Common myeloid progenitor, CD34-positive (primary cell): Measurements from ENCODE around the gene EFCAB8.
A peak's percentile ranks its signal among the peaks of the same experiment; 100 is the strongest.

Experiments used
- CTCF ChIA-PET: fragments of 350-600 bp; sonication (Branson Sonifier 250); formaldehyde crosslinking; loops from one replicate; lab custom pipeline; 2021; ENCODE audit warnings: antibody characterized with exemption; lab: Charles Lee
- POLR2A ChIA-PET: fragments of 350-600 bp; sonication (Branson Sonifier 250); formaldehyde crosslinking; loops from one replicate; lab custom pipeline; 2021; ENCODE audit warnings: antibody characterized with exemption; lab: Charles Lee
- DNase-seq, 3 donors: peaks; one replicate each; pipeline versions ENCODE4 v3.0.0 to v3.0.0-alpha.2; 2013
- H3K27ac ChIP-seq, 2 experiments: 1 replicate in 1 of 2; 2 replicates in 1 of 2; pipeline ENCODE4 v1.7.0; 2013; ENCODE audit warnings: inconsistent platforms in 2 of 2, low read length in 2 of 2, mild to moderate bottlenecking in 2 of 2, low read depth in 1 of 2, moderate library complexity in 1 of 2; ENCODE audit not compliant: severe bottlenecking in 2 of 2, insufficient read depth in 1 of 2, poor library complexity in 1 of 2
- H3K27me3 ChIP-seq, 5 experiments: replicated peaks in 2 of 5; 1 replicate in 3 of 5; 2 replicates in 2 of 5; pipeline versions ENCODE4 v1.6.1 to v1.7.0; 2013; ENCODE audit warnings: low read length in 4 of 5, mild to moderate bottlenecking in 2 of 5, moderate library complexity in 2 of 5, inconsistent platforms in 1 of 5; ENCODE audit not compliant: insufficient read depth in 5 of 5, control insufficient read depth in 4 of 5
- H3K36me3 ChIP-seq, 4 experiments: 1 replicate in 2 of 4; 2 replicates in 2 of 4; pipeline versions ENCODE4 v1.6.1 to v1.7.0; 2013; ENCODE audit warnings: low read length in 3 of 4, control low read depth in 1 of 4, mild to moderate bottlenecking in 1 of 4; ENCODE audit not compliant: control insufficient read depth in 4 of 4, insufficient read depth in 4 of 4
- H3K4me1 ChIP-seq, 4 experiments: 1 replicate in 3 of 4; 2 replicates in 1 of 4; pipeline versions ENCODE4 v1.6.1 to v1.7.1; 2013; ENCODE audit warnings: low read length in 3 of 4, mild to moderate bottlenecking in 3 of 4, control low read depth in 1 of 4, inconsistent platforms in 1 of 4, moderate library complexity in 1 of 4; ENCODE audit not compliant: control insufficient read depth in 4 of 4, insufficient read depth in 4 of 4; ENCODE audit errors: control extremely low read depth in 1 of 4
- H3K4me3 ChIP-seq, 7 experiments: 1 replicate in 4 of 7; 2 replicates in 3 of 7; pipeline versions ENCODE4 v1.5.1 to v1.7.0; 2013; ENCODE audit warnings: mild to moderate bottlenecking in 7 of 7, low read length in 6 of 7, moderate library complexity in 6 of 7, inconsistent platforms in 2 of 7, low read depth in 2 of 7, control low read depth in 1 of 7; ENCODE audit not compliant: insufficient read depth in 4 of 7, control insufficient read depth in 1 of 7; ENCODE audit errors: extremely low read depth in 1 of 7
- H3K9me3 ChIP-seq, 5 experiments: 1 replicate in 4 of 5; 2 replicates in 1 of 5; pipeline versions ENCODE4 v1.6.1 to v1.7.1; 2013; ENCODE audit warnings: low read length in 4 of 5, mild to moderate bottlenecking in 2 of 5, inconsistent platforms in 1 of 5, low read depth in 1 of 5, moderate library complexity in 1 of 5; ENCODE audit not compliant: control insufficient read depth in 4 of 5, insufficient read depth in 2 of 5; ENCODE audit errors: control extremely low read depth in 1 of 5
- WGBS: methylation state at CpG from one replicate; pipeline ENCODE4 v1.1.5; 2013; ENCODE audit not compliant: insufficient coverage; 5-methylcytosine and 5-hydroxymethylcytosine counted together

EFCAB8 gene

GRCh38 chr20:32820698-32821377 lies 37.9 kb upstream of the EFCAB8 start:
- 86% methylated on average over 22 of the region's 25 CpGs for WGBS
- peak overlapping the region; percentile 57 to 95 (median 86) for H3K4me3 ChIP-seq
- no peaks in the 10 kb centered on the region for H3K9me3 ChIP-seq
- H3K36me3 ChIP-seq = peaks cover 0 to 5% (median 2%) of the 10 kb centered on the region in 4 experiments
- POLR2A ChIA-PET = interaction anchor here (0.9 to 1.2 kb wide), 3 partner anchors 9 to 148 kb away, joined by 3 read pairs; no protein-coding TSS in a partner anchor
- no peaks in the 10 kb centered on the region for H3K27me3 ChIP-seq
- DNase-seq = peak in 1 of 3 donors; percentile 24
- CTCF ChIA-PET = interaction anchor here (1.1 to 2.0 kb wide), 3 partner anchors 16 to 147 kb away, joined by 3 to 5 read pairs (median 4); partner anchors contain the start of gene C20orf203
- peak overlapping the region in 1 of 2 experiments; percentile 87 for H3K27ac ChIP-seq
- H3K4me1 ChIP-seq = peaks cover 3 to 43% (median 20%) of the 10 kb centered on the region in 4 experiments

- no peak for DNase-seq
- Histone ChIP-seq H3K9me3 (no peaks in the 10 kb centered on the region), H3K27ac (no peak overlapping the region), H3K27me3 (no peaks in the 10 kb centered on the region), H3K36me3 (peaks cover 2 to 13% (median 7%) of the 10 kb centered on the region in 4 experiments), H3K4me1 (peaks cover 3 to 43% (median 20%) of the 10 kb centered on the region in 4 experiments), H3K4me3 (no peak overlapping the region)
- POLR2A ChIA-PET = no interaction called here
- WGBS = 100% methylated on average over 1 of the region's 5 CpGs
- CTCF ChIA-PET = no interaction called here
Measured at GRCh38 chr20:32822225-32822624, 36.5 kb upstream of the EFCAB8 start.

- POLR2A ChIA-PET = interaction anchor here (0.5 kb wide), 1 partner anchor 417 kb away, joined by 3 read pairs; no protein-coding TSS in a partner anchor
- DNase-seq = peak in 2 of 3 donors; percentile 39 to 50
- Histone ChIP-seq H3K36me3 (peaks cover 4 to 19% (median 14%) of the 10 kb centered on the region in 4 experiments), H3K27me3 (no peaks in the 10 kb centered on the region), H3K27ac (no peak overlapping the region), H3K4me3 (no peak overlapping the region), H3K4me1 (peaks cover 3 to 46% (median 20%) of the 10 kb centered on the region in 4 experiments), H3K9me3 (no peaks in the 10 kb centered on the region)
- CTCF ChIA-PET = interaction anchor here (1.0 kb wide), 1 partner anchor 33 kb away, joined by 3 read pairs; no protein-coding TSS in a partner anchor
- 69% methylated on average over 2 of the region's 3 CpGs for WGBS
Measured at GRCh38 chr20:32823078-32823477, 35.6 kb upstream of the EFCAB8 start.

GRCh38 chr20:32823737-32824588 lies 34.8 kb upstream of the EFCAB8 start:
- H3K9me3 ChIP-seq = no peaks in the 10 kb centered on the region
- no peak overlapping the region for H3K27ac ChIP-seq
- no peak for DNase-seq
- H3K27me3 ChIP-seq = no peaks in the 10 kb centered on the region
- 100% methylated on average over 1 of the region's 7 CpGs for WGBS
- CTCF ChIA-PET = interaction anchor here (0.9 to 1.0 kb wide), 2 partner anchors 34 to 150 kb away, joined by 3 read pairs; partner anchors contain the start of gene C20orf203
- POLR2A ChIA-PET = interaction anchor here (0.5 kb wide), 1 partner anchor 418 kb away, joined by 3 read pairs; no protein-coding TSS in a partner anchor
- peaks cover 3 to 46% (median 20%) of the 10 kb centered on the region in 4 experiments for H3K4me1 ChIP-seq
- no peak overlapping the region for H3K4me3 ChIP-seq
- H3K36me3 ChIP-seq = peaks cover 4 to 27% (median 20%) of the 10 kb centered on the region in 4 experiments

GRCh38 chr20:32828029-32828680 lies 30.6 kb upstream of the EFCAB8 start:
- WGBS = 100% methylated on average over 1 of the region's 4 CpGs
- no peak for DNase-seq
- ChIA-PET POLR2A (interaction anchor here (0.6 to 0.8 kb wide), 2 partner anchors 88 to 156 kb away, joined by 3 read pairs; no protein-coding TSS in a partner anchor), CTCF (interaction anchor here (1.8 kb wide), 1 partner anchor 19 kb away, joined by 4 read pairs; no protein-coding TSS in a partner anchor)
- H3K4me3 ChIP-seq = no peak overlapping the region
- H3K27me3 ChIP-seq = no peaks in the 10 kb centered on the region
- H3K27ac ChIP-seq = no peak overlapping the region
- no peaks in the 10 kb centered on the region for H3K9me3 ChIP-seq
- H3K4me1 ChIP-seq = peaks cover 0 to 28% (median 3%) of the 10 kb centered on the region in 4 experiments
- H3K36me3 ChIP-seq = peaks cover 7 to 49% (median 36%) of the 10 kb centered on the region in 4 experiments

GRCh38 chr20:32829311-32830005 lies 29.3 kb upstream of the EFCAB8 start:
- DNase-seq = no peak
- WGBS = 100% methylated on average over 3 of the region's 3 CpGs
- Histone ChIP-seq H3K27ac (no peak overlapping the region), H3K4me3 (no peak overlapping the region), H3K9me3 (no peaks in the 10 kb centered on the region), H3K4me1 (peaks cover 0 to 15% (median 3%) of the 10 kb centered on the region in 4 experiments), H3K27me3 (no peaks in the 10 kb centered on the region), H3K36me3 (peaks cover 16 to 62% (median 43%) of the 10 kb centered on the region in 4 experiments)
- CTCF ChIA-PET = interaction anchor here (0.9 to 1.9 kb wide), 5 partner anchors 18 to 40 kb away, joined by 3 to 11 read pairs (median 4); no protein-coding TSS in a partner anchor
- POLR2A ChIA-PET = no interaction called here
